WTC11 (cell line): ENCODE results near the gene ELMO1. TPM values are rescaled to one million over a fixed set of nuclear protein-coding genes. Genes with fewer than 3 reads are reported as not detected.

Experiments
- ATAC-seq: fragments of 200-7000 bp; cut with Tn5 transposase; 2 replicates; pipeline ENCODE4 v1.10.0; 2021; ENCODE audit warnings: mild to moderate bottlenecking, moderate library complexity
- CTCF ChIA-PET: fragments of 300-600 bp; sonication (Branson Sonifier 250); formaldehyde crosslinking; loops from one replicate; lab custom pipeline; 2021; ENCODE audit warnings: antibody characterized with exemption; lab: Charles Lee
- POLR2A ChIA-PET: fragments of 350-600 bp; sonication (Branson Sonifier 250); formaldehyde crosslinking; loops from one replicate; lab custom pipeline; 2021; ENCODE audit warnings: antibody characterized with exemption; lab: Charles Lee
- DNase-seq: peaks from one replicate; pipeline ENCODE4 v3.0.0; 2021; ENCODE audit warnings: low spot score
- H3K27ac Mint-ChIP-seq: 2 replicates; pipeline ENCODE4 v1.8.0; 2021; ENCODE audit warnings: mixed read lengths
- H3K27me3 Mint-ChIP-seq: 2 replicates; pipeline ENCODE4 v1.8.0; 2021; ENCODE audit warnings: low read depth, mild to moderate bottlenecking, moderate library complexity, mixed read lengths
- H3K36me3 Mint-ChIP-seq: 2 replicates; pipeline ENCODE4 v1.8.0; 2021; ENCODE audit warnings: mixed read lengths
- H3K4me1 Mint-ChIP-seq: 2 replicates; pipeline ENCODE4 v1.8.0; 2022; ENCODE audit warnings: mixed read lengths
- H3K4me3 Mint-ChIP-seq: 2 replicates; pipeline ENCODE4 v1.8.0; 2021; ENCODE audit warnings: mild to moderate bottlenecking, moderate library complexity, mixed read lengths
- H3K9me3 Mint-ChIP-seq: 2 replicates; pipeline ENCODE4 v1.8.0; 2021; ENCODE audit warnings: mixed read lengths
- CREB1 ChIP-seq: sonication (generic); formaldehyde crosslinking; IDR thresholded peaks from 2 replicates; pipeline ENCODE4 v1.8.0; 2023; ENCODE audit warnings: mild to moderate bottlenecking, missing genetic modification reagents
- ELF4 ChIP-seq: sonication (generic); formaldehyde crosslinking; IDR thresholded peaks from 2 replicates; pipeline ENCODE4 v1.8.1; 2022; ENCODE audit warnings: low read depth, mild to moderate bottlenecking, moderate library complexity, missing genetic modification reagents
- EMX1 ChIP-seq: fragments of 250-450 bp; sonication (Bioruptor Pico); IDR thresholded peaks from 2 replicates; pipeline ENCODE4 v1.8.0; 2021; ENCODE audit warnings: mild to moderate bottlenecking
- HMGA2 ChIP-seq: fragments of 250-450 bp; sonication (Bioruptor Pico); IDR thresholded peaks from 2 replicates; pipeline ENCODE4 v1.4.0; 2021; ENCODE audit warnings: mild to moderate bottlenecking, moderate library complexity
- JUN ChIP-seq: sonication (generic); formaldehyde crosslinking; IDR thresholded peaks from 2 replicates; pipeline ENCODE4 v1.8.0; 2023; ENCODE audit warnings: mild to moderate bottlenecking, missing genetic modification reagents
- NR3C1 ChIP-seq: sonication (generic); formaldehyde crosslinking; conservative IDR thresholded peaks from 2 replicates; pipeline ENCODE4 v1.8.1; 2023; ENCODE audit warnings: low read depth, mild to moderate bottlenecking, missing genetic modification reagents
- SMAD3 ChIP-seq: sonication (generic); formaldehyde crosslinking; IDR thresholded peaks from 2 replicates; pipeline ENCODE4 v1.8.0; 2022; ENCODE audit warnings: missing genetic modification reagents, mild to moderate bottlenecking, borderline replicate concordance
- SOX15 ChIP-seq: fragments of 250-450 bp; sonication (Bioruptor Pico); IDR thresholded peaks from 2 replicates; pipeline ENCODE4 v1.9.0; 2021; ENCODE audit warnings: mild to moderate bottlenecking
- SP1 ChIP-seq: sonication (generic); formaldehyde crosslinking; conservative IDR thresholded peaks from 2 replicates; pipeline ENCODE4 v1.8.1; 2022; ENCODE audit warnings: missing genetic modification reagents
- ZBTB21 ChIP-seq: sonication (generic); formaldehyde crosslinking; IDR thresholded peaks from 2 replicates; pipeline ENCODE4 v1.8.1; 2023; ENCODE audit warnings: mild to moderate bottlenecking, missing genetic modification reagents, borderline replicate concordance
- ZNF138 ChIP-seq: sonication (generic); formaldehyde crosslinking; conservative IDR thresholded peaks from 2 replicates; pipeline ENCODE4 v1.8.1; 2022; ENCODE audit warnings: mild to moderate bottlenecking, moderate library complexity, missing genetic modification reagents
- ZNF219 ChIP-seq: sonication (generic); formaldehyde crosslinking; IDR thresholded peaks from 2 replicates; pipeline ENCODE4 v1.8.0; 2023; ENCODE audit warnings: missing genetic modification reagents, mild to moderate bottlenecking, borderline replicate concordance
- ZNF263 ChIP-seq: sonication (generic); formaldehyde crosslinking; IDR thresholded peaks from 2 replicates; pipeline ENCODE4 v1.8.1; 2022; ENCODE audit warnings: low read depth, mild to moderate bottlenecking, moderate library complexity, missing genetic modification reagents
- ZNF416 ChIP-seq: fragments of 250-450 bp; sonication (Bioruptor Pico); IDR thresholded peaks from 2 replicates; pipeline ENCODE4 v1.9.0; 2021; ENCODE audit warnings: mild to moderate bottlenecking, inconsistent platforms
- ZNF423 ChIP-seq: fragments of 250-450 bp; sonication (Bioruptor Pico); IDR thresholded peaks from 2 replicates; pipeline ENCODE4 v2.1.2; 2022; ENCODE audit warnings: mild to moderate bottlenecking, moderate library complexity
- ZNF671 ChIP-seq: fragments of 250-450 bp; sonication (Bioruptor Pico); IDR thresholded peaks from 2 replicates; pipeline ENCODE4 v1.8.0; 2021; ENCODE audit warnings: mild to moderate bottlenecking
- total RNA-seq: library from RNA; stranded (reverse); gene quantifications from 3 replicates; pipeline ENCODE4 v1.2.3, GENCODE V29; 2021
- TF ChIP-seq, protein P1 (sequence below): sonication (generic); formaldehyde crosslinking; IDR thresholded peaks from 2 replicates; pipeline ENCODE4 v1.8.1; 2022; ENCODE audit warnings: mild to moderate bottlenecking, missing genetic modification reagents, moderate library complexity, borderline replicate concordance
- TF ChIP-seq, protein P2 (sequence below): sonication (generic); formaldehyde crosslinking; IDR thresholded peaks from 2 replicates; pipeline ENCODE4 v1.8.1; 2022; ENCODE audit warnings: missing genetic modification reagents, borderline replicate concordance
- TF ChIP-seq, protein P3 (sequence below): sonication (generic); formaldehyde crosslinking; IDR thresholded peaks from 2 replicates; pipeline ENCODE4 v1.8.1; 2023; ENCODE audit warnings: mild to moderate bottlenecking, missing genetic modification reagents
- TF ChIP-seq, protein P4 (sequence below): sonication (generic); formaldehyde crosslinking; IDR thresholded peaks from 2 replicates; pipeline ENCODE4 v1.8.0; 2022; ENCODE audit warnings: mild to moderate bottlenecking, missing genetic modification reagents
- TF ChIP-seq, protein P5 (sequence below): sonication (generic); formaldehyde crosslinking; IDR thresholded peaks from 2 replicates; pipeline ENCODE4 v1.8.1; 2023; ENCODE audit warnings: mild to moderate bottlenecking, moderate library complexity, missing genetic modification reagents

Gene ELMO1
- total RNA-seq, 1 experiment from 2014 or later = 19.4 TPM

DNA sequence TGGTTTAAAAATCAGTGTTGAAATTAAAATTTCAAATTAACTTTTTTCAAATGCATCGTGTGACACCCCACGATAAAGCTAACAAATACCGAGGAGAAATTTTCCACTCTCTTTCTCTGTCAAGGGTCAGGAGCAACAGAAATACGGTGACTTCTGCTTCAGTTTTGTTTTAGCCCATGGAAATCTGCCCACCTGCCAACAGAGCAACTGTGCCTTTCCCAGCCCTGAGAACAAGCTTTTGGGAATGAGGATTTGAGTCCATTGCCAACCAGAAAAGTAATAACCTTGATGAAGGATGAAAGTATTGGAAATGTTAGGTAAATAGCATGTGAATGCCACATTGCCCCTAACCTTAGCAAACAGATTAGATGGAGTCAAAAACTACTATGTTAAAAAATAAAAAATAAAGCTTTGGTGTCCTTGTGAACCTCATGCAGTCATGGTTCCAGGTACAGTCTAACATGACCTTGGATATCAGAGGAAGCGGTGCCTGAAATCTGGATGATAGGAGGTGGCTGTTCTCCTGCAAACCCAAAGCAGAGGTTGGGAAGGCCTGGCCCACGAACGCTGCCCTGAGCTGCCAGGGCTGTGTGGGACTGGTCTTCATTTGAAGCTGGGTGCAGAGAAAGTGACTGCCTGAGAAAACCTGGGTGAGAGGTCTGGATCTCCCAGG is 296.8 kb downstream of the ELMO1 start:
- TF ChIP-seq, protein P1, sequence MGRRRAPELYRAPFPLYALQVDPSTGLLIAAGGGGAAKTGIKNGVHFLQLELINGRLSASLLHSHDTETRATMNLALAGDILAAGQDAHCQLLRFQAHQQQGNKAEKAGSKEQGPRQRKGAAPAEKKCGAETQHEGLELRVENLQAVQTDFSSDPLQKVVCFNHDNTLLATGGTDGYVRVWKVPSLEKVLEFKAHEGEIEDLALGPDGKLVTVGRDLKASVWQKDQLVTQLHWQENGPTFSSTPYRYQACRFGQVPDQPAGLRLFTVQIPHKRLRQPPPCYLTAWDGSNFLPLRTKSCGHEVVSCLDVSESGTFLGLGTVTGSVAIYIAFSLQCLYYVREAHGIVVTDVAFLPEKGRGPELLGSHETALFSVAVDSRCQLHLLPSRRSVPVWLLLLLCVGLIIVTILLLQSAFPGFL (CRISPR knock-in tag) = no peak
- TF ChIP-seq ZNF416 (CRISPR knock-in tag) (no peak), JUN (CRISPR knock-in tag) (no peak), EMX1 (CRISPR knock-in tag) (no peak)
- TF ChIP-seq, protein P2, sequence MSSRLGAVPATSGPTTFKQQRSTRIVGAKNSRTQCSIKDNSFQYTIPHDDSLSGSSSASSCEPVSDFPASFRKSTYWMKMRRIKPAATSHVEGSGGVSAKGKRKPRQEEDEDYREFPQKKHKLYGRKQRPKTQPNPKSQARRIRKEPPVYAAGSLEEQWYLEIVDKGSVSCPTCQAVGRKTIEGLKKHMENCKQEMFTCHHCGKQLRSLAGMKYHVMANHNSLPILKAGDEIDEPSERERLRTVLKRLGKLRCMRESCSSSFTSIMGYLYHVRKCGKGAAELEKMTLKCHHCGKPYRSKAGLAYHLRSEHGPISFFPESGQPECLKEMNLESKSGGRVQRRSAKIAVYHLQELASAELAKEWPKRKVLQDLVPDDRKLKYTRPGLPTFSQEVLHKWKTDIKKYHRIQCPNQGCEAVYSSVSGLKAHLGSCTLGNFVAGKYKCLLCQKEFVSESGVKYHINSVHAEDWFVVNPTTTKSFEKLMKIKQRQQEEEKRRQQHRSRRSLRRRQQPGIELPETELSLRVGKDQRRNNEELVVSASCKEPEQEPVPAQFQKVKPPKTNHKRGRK (CRISPR knock-in tag) = no peak
- TF ChIP-seq, all 79 proteins: peak for 0
- no peak for ATAC-seq
- H3K9me3 Mint-ChIP-seq = peaks cover 21% of the 10 kb centered on the region
- DNase-seq = no peak
- H3K36me3 Mint-ChIP-seq = peaks cover 8% of the 10 kb centered on the region
- H3K4me3 Mint-ChIP-seq = no peak overlapping the region
- peaks cover 27% of the 10 kb centered on the region for H3K4me1 Mint-ChIP-seq
- ChIA-PET CTCF (interaction anchor here (1.2 to 2.3 kb wide), 2 partner anchors 30 to 185 kb away, joined by 4 to 6 read pairs; no protein-coding TSS in a partner anchor), POLR2A (no interaction called here)
- no peak overlapping the region for H3K27ac Mint-ChIP-seq
- no peaks in the 10 kb centered on the region for H3K27me3 Mint-ChIP-seq

DNA sequence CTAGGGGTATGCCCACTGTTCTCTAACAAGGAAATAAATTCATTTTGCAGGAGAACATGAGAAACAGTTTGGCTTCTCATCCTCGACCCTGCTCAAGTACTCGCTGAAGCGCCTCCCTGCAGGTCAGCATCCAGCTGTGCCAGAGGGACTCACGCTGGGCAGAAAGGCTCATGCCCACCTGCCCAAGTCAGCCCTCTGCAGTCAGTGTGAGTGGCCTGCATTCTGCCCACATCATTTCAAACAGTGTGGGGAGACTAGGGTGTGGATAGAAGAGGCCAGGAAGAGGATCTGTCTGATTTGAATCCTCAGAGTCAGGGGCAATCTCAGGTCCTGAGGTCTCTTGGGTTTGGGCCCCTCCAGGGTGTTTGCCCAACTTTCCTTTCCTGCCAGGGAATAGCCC is 297.8 kb downstream of the ELMO1 start:
- Mint-ChIP-seq H3K27ac (no peak overlapping the region), H3K36me3 (peaks cover 7% of the 10 kb centered on the region), H3K4me3 (no peak overlapping the region), H3K9me3 (peaks cover 17% of the 10 kb centered on the region), H3K27me3 (no peaks in the 10 kb centered on the region), H3K4me1 (peaks cover 27% of the 10 kb centered on the region)
- DNase-seq (no peak), ATAC-seq (peak; percentile 22; the same call in 1 of the 2 replicates)
- POLR2A ChIA-PET = no interaction called here
- CTCF ChIA-PET = no interaction called here
- no peak for TF ChIP-seq ZNF219
- TF ChIP-seq, protein P3, sequence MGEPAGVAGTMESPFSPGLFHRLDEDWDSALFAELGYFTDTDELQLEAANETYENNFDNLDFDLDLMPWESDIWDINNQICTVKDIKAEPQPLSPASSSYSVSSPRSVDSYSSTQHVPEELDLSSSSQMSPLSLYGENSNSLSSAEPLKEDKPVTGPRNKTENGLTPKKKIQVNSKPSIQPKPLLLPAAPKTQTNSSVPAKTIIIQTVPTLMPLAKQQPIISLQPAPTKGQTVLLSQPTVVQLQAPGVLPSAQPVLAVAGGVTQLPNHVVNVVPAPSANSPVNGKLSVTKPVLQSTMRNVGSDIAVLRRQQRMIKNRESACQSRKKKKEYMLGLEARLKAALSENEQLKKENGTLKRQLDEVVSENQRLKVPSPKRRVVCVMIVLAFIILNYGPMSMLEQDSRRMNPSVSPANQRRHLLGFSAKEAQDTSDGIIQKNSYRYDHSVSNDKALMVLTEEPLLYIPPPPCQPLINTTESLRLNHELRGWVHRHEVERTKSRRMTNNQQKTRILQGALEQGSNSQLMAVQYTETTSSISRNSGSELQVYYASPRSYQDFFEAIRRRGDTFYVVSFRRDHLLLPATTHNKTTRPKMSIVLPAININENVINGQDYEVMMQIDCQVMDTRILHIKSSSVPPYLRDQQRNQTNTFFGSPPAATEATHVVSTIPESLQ (CRISPR knock-in tag) = no peak
- TF ChIP-seq, protein P4, sequence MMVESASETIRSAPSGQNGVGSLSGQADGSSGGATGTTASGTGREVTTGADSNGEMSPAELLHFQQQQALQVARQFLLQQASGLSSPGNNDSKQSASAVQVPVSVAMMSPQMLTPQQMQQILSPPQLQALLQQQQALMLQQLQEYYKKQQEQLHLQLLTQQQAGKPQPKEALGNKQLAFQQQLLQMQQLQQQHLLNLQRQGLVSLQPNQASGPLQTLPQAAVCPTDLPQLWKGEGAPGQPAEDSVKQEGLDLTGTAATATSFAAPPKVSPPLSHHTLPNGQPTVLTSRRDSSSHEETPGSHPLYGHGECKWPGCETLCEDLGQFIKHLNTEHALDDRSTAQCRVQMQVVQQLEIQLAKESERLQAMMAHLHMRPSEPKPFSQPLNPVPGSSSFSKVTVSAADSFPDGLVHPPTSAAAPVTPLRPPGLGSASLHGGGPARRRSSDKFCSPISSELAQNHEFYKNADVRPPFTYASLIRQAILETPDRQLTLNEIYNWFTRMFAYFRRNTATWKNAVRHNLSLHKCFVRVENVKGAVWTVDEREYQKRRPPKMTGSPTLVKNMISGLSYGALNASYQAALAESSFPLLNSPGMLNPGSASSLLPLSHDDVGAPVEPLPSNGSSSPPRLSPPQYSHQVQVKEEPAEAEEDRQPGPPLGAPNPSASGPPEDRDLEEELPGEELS = no peak
- no peak for TF ChIP-seq HMGA2
- no peak for TF ChIP-seq SMAD3
- no peak for TF ChIP-seq ZNF138 (CRISPR knock-in tag)
- 0 out of 2 replicates have a peak, but pooled peaks have one; percentile 5 for TF ChIP-seq ZNF423

DNA sequence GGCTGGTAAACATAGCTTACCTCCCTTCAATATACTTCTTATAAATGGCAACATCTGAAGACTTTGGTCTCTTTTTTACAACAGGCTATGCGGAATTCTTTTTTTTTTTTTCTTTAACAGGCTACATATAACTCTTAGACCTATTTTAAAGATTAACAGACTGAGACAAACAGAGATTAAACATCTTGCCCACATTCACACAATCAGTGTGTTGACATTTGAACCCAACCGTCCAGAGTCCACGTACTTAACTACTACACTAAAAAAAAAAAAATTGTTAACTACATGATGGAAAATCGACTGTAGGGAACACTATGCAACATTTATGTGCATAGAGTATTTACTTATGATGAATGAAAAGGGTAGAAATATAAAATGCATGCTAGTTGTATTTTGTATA is 298.5 kb downstream of the ELMO1 start:
- POLR2A ChIA-PET = no interaction called here
- H3K36me3 Mint-ChIP-seq = peaks cover 3% of the 10 kb centered on the region
- H3K27ac Mint-ChIP-seq = no peak overlapping the region
- TF ChIP-seq, protein P3 (CRISPR knock-in tag) = no peak
- no peak for TF ChIP-seq ZNF671
- TF ChIP-seq, protein P5, sequence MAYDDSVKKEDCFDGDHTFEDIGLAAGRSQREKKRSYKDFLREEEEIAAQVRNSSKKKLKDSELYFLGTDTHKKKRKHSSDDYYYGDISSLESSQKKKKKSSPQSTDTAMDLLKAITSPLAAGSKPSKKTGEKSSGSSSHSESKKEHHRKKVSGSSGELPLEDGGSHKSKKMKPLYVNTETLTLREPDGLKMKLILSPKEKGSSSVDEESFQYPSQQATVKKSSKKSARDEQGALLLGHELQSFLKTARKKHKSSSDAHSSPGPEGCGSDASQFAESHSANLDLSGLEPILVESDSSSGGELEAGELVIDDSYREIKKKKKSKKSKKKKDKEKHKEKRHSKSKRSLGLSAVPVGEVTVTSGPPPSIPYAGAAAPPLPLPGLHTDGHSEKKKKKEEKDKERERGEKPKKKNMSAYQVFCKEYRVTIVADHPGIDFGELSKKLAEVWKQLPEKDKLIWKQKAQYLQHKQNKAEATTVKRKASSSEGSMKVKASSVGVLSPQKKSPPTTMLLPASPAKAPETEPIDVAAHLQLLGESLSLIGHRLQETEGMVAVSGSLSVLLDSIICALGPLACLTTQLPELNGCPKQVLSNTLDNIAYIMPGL (CRISPR knock-in tag) = no peak
- no peak for TF ChIP-seq ELF4 (CRISPR knock-in tag)
- TF ChIP-seq ZNF263 (CRISPR knock-in tag) = no peak
- no peak for TF ChIP-seq NR3C1 (CRISPR knock-in tag)
- TF ChIP-seq ZBTB21 (CRISPR knock-in tag) = no peak
- no peak for TF ChIP-seq CREB1
- no peak for TF ChIP-seq JUN (CRISPR knock-in tag)
- no peak for TF ChIP-seq SOX15
- TF ChIP-seq SP1 (CRISPR knock-in tag) = no peak

More for the DNA sequence above, 298.5 kb downstream of the ELMO1 start:
- DNase-seq = no peak
- Mint-ChIP-seq H3K9me3 (peaks cover 13% of the 10 kb centered on the region), H3K4me1 (peaks cover 32% of the 10 kb centered on the region), H3K27me3 (no peaks in the 10 kb centered on the region), H3K4me3 (no peak overlapping the region)
- CTCF ChIA-PET = no interaction called here
- ATAC-seq = no peak
